Subcutaneous abdominal adipose tissue (tissue), 5 donors: ENCODE data around the gene KIAA0586.
A peak's percentile ranks its signal among the peaks of the same experiment; 100 is the strongest.
"Not testable (repeated sequence)": the region's sequence is repeated elsewhere in the genome, so short reads cannot be mapped to it uniquely, and the experiment has no call there.

Experiments
- H3K27ac ChIP-seq: one replicate; pipeline ENCODE4 v1.7.0; 2013; ENCODE audit warnings: low read depth, mild to moderate bottlenecking, inconsistent platforms, low read length, moderate library complexity
- H3K27me3 ChIP-seq, 5 donors: one replicate each; pipeline ENCODE4 v1.7.0; 2013; ENCODE audit warnings: low read length in 5 of 5, inconsistent platforms in 1 of 5; ENCODE audit not compliant: control insufficient read depth in 5 of 5, insufficient read depth in 4 of 5
- H3K36me3 ChIP-seq, 5 donors: one replicate each; pipeline ENCODE4 v1.7.0; 2013; ENCODE audit warnings: low read length in 5 of 5; ENCODE audit not compliant: control insufficient read depth in 5 of 5, insufficient read depth in 5 of 5
- H3K4me1 ChIP-seq, 5 donors: one replicate each; pipeline ENCODE4 v1.7.0; 2013; ENCODE audit warnings: low read length in 5 of 5, mild to moderate bottlenecking in 3 of 5, moderate library complexity in 1 of 5; ENCODE audit not compliant: control insufficient read depth in 5 of 5, insufficient read depth in 5 of 5
- H3K4me3 ChIP-seq, 5 donors: one replicate each; pipeline ENCODE4 v1.7.0; 2013; ENCODE audit warnings: low read length in 5 of 5, low read depth in 1 of 5
- H3K9ac ChIP-seq, 5 donors: one replicate each; pipeline ENCODE4 v1.7.0; 2013; ENCODE audit warnings: low read length in 5 of 5, mild to moderate bottlenecking in 4 of 5, moderate library complexity in 3 of 5
- H3K9me3 ChIP-seq, 5 donors: one replicate each; pipeline ENCODE4 v1.7.0; 2013; ENCODE audit warnings: low read length in 5 of 5; ENCODE audit not compliant: control insufficient read depth in 5 of 5
- donor health status: healthy.
- donor health status: healthy.
- donor health status: healthy.
- donor health status: healthy.
- donor health status: healthy.

KIAA0586 gene

DNA sequence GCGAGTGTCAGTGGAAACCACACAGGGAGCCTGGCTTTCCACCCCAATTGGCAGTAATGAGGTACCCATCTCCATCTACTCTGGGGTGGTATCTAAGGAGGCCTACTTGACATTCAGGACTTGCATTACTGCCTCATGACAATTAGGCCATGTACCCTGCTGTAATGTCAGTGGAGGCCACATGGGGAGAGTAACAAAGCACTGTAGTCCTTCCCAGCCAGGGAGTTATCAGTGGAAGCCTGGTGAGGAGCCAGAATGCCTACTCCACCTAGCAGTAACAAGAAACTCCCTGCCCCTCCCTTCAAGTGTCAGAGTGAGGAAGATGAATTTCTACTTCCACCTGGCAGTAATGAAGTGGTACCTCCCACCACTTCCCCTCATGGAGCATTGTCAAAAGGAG is 12.7 kb upstream of the KIAA0586 start:
- H3K36me3 ChIP-seq, result peaks cover 10 to 48% (median 26%) of the 10 kb centered on the region in 5 donors
- H3K9me3 ChIP-seq, result no peaks in the 10 kb centered on the region
- H3K27me3 ChIP-seq, result no peaks in the 10 kb centered on the region
- no peak overlapping the region for H3K27ac ChIP-seq
- H3K4me3 ChIP-seq, result no peak overlapping the region
- H3K9ac ChIP-seq, result no peak overlapping the region
- H3K4me1 ChIP-seq, result no peaks in the 10 kb centered on the region

DNA sequence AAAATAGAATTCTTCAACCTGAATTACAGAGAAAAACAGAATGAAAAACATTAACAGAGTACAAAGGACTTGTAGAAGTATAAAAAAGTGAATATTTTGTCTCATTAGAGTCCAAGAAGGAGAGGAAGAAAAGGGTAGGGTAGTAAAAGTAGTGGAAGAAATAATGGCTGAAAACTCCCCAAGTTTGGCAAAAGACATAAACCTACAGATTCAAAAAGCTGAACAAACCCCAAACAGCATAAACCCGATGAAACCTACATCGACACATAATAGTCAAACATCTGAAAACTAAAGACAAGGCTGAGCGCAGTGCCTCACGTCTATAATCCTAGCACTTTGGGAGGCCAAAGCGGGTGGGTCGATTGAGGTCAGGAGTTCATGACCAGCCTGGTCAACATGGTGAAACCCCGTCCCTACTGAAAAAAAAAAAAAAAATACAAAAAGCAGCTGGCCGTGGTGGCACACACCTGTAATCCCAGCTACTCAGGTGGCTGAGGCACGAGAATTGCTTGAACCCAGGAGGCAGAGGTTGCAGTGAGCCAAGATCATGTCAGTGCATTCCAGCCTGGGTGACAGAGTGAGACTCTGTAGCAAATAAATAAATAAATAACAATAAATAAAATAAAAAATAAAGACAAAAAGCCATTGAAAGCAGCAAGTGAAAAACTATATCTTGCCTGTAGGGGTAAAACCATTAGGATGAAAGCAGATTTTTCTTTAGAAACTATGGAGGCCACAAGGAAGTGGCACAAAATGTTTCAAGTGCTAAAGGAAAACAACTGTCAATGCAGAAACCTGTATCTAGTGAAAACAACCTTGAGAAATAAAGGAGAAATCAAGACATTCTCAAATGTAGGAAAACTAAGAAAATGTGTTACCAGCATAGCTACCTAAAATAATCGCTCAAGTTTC is 11.6 kb upstream of the KIAA0586 start:
- Histone ChIP-seq H3K27ac (no peak overlapping the region), H3K9ac (no peak overlapping the region), H3K36me3 (peaks cover 5 to 41% (median 20%) of the 10 kb centered on the region in 5 donors), H3K27me3 (no peaks in the 10 kb centered on the region), H3K4me3 (no peak overlapping the region), H3K4me1 (no peaks in the 10 kb centered on the region), H3K9me3 (no peaks in the 10 kb centered on the region)

DNA sequence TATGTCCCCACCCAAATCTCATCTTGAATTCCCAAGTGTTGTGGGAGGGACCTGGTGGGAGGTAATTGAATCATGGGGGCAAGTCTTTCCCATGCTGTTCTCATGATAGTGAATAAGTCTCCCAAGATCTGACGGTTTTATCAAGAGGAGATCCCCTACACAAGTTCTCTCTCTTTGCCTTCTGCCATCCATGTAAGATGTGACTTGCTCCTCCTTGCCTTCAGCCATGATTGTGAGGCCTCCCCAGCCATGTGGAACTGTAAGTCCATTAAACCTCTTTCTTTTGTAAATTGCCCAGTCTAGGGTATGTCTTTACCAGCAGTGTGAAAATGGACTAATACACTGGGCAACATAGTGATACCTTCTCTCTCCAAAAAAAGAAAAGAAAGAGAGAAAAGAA is 10.6 kb upstream of the KIAA0586 start:
- H3K27me3 ChIP-seq, H3K27ac ChIP-seq: not testable (repeated sequence)
- H3K36me3 ChIP-seq, result peaks cover 15 to 41% (median 17%) of the 10 kb centered on the region in 5 donors

DNA sequence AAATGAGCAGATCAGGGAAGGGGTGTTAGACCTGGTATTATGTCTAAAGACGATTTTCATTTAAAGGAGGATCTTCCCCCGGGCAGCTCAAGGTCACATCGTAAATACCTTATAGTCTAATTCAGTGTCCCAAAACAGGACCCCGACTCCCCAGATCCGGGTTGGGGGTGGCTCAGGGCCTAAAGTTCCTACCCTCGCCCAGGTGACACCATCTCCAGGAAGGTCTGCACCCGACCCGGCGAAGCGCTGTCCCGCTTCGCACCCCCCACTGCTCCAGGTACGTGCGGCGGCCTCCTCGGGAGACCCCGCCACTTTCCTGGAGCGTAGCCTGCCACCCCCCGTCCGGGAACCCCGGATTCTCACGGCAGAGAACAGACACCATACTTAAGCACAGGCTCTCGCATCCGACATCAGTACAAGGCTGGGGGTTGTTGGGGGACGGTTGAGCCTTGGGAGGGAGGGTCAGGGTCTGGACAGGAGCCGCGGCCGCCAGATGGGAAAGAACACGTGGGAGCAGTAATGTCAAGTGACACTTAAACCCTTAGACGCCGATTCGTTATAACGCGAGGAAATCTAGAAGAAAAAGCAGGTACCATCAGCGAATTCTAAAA is 744 bp upstream of the KIAA0586 start:
- Histone ChIP-seq H3K4me1 (peaks cover 0 to 29% (median 20%) of the 10 kb centered on the region in 5 donors), H3K9ac (peak overlapping the region; percentile 76 to 99 (median 99)), H3K27ac (peak overlapping the region; percentile 95), H3K9me3 (no peaks in the 10 kb centered on the region), H3K36me3 (peaks cover 4 to 11% (median 6%) of the 10 kb centered on the region in 5 donors), H3K4me3 (peak overlapping the region; percentile 89 to 99 (median 95)), H3K27me3 (no peaks in the 10 kb centered on the region)

More for the DNA sequence above, 10.6 kb upstream of the KIAA0586 start:
- not testable (repeated sequence) for H3K9ac ChIP-seq, H3K4me1 ChIP-seq, H3K4me3 ChIP-seq, H3K9me3 ChIP-seq

DNA sequence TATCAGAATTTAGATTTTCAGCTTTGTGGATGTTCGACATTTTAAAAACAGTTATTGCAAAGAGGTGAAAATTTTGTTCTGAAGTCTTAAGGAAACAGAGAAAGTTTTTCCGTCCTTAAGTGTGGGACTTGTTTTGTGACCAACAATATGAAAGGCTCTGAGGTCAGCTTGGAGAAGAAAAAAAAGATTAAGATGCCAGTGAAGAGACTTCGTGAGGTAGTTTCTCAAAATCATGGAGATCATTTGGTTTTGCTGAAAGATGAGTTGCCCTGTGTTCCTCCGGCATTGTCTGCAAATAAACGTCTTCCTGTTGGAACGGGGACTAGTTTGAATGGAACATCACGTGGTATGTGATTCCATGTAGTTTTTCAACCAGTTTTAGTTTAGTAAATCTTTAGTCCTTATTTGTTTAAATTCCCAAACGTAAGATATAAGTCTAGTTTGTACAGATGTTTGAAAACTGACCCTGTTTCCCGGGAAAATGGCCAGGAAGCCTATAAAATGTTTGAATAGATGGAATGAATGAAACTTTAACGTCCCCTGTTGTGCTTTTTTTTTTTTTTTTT is 682 bp downstream of the KIAA0586 start:
- peak overlapping the region; percentile 89 to 99 (median 95) for H3K4me3 ChIP-seq
- H3K27ac ChIP-seq, result peak overlapping the region; percentile 95
- H3K9ac ChIP-seq, result peak overlapping the region; percentile 6 to 99 (median 96)
- H3K9me3 ChIP-seq, result no peaks in the 10 kb centered on the region
- H3K36me3 ChIP-seq, result peaks cover 3 to 16% (median 13%) of the 10 kb centered on the region in 5 donors
- H3K27me3 ChIP-seq, result no peaks in the 10 kb centered on the region
- H3K4me1 ChIP-seq, result peaks cover 0 to 29% (median 20%) of the 10 kb centered on the region in 5 donors

DNA sequence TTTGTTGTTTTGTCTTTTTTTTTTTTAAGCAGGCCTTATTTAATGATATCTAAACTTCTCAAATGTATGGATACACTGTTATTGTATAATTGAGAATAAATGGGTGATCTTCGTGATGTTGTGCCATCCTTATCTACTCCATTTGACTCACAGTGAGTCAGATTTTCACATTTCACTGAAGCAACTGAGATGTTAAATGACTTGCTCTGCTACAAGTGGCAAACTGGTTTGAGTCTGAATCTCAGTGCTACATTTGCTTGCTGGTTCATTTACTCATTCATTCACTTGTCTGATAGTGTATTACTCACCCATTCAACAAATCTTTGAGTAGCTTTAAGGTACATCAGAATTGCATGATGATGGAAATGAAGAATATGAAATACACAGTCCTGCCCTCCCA is 2.6 kb downstream of the KIAA0586 start:
- H3K27me3 ChIP-seq, result no peaks in the 10 kb centered on the region
- peaks cover 0 to 24% (median 15%) of the 10 kb centered on the region in 5 donors for H3K36me3 ChIP-seq
- H3K27ac ChIP-seq, result no peak overlapping the region
- no peaks in the 10 kb centered on the region for H3K9me3 ChIP-seq
- H3K4me3 ChIP-seq, result no peak overlapping the region
- H3K4me1 ChIP-seq, result peaks cover 0 to 29% (median 20%) of the 10 kb centered on the region in 5 donors
- peak overlapping the region in 1 of 5 donors; percentile 40 for H3K9ac ChIP-seq

DNA sequence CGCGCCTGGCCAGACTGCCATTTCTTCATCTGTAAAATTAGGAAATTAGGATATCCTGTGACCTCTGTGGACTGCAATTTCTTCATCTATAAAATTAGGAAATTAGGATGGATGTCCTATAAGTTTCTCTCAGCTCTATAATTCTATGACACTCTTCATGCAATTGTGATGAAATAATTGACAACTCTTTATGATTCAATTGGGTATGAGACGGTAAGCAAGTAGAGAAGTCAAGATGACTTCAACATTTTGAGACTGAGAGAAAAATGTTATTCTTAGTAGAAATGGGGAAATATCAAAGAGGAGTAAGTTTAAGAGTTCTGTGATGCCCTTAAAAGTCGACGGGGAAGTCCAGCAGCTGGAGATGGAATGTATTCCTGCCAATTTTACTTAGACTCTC is 12.0 kb downstream of the KIAA0586 start:
- no peak overlapping the region for H3K4me3 ChIP-seq
- peaks cover 21 to 57% (median 27%) of the 10 kb centered on the region in 5 donors for H3K36me3 ChIP-seq
- no peaks in the 10 kb centered on the region for H3K4me1 ChIP-seq
- H3K9me3 ChIP-seq, result no peaks in the 10 kb centered on the region
- no peak overlapping the region for H3K9ac ChIP-seq
- H3K27ac ChIP-seq, result no peak overlapping the region
- H3K27me3 ChIP-seq, result no peaks in the 10 kb centered on the region

DNA sequence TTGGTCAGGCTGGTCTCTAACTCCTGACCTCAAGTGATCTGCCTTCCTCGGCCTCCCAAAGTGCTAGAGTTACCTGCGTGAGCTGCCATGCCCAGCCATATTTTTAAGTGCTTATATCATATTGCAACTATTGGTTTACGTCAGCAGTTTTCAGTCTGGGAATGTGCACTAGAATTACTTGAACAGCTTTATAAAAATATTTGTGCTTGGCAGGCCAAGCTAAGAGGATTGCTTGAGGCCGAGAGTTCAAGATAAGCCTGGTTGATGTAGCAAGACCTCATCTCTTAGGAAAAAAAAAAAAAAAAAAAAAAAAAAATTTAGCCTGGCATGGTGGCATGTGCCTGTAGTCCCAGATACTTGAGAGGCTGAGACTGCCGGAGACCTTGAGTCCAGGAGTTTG is 17.1 kb downstream of the KIAA0586 start:
- Histone ChIP-seq H3K9me3 (no peaks in the 10 kb centered on the region), H3K4me3 (no peak overlapping the region), H3K9ac (no peak overlapping the region), H3K36me3 (peaks cover 22 to 51% (median 40%) of the 10 kb centered on the region in 5 donors), H3K27ac (no peak overlapping the region), H3K27me3 (no peaks in the 10 kb centered on the region), H3K4me1 (no peaks in the 10 kb centered on the region)

DNA sequence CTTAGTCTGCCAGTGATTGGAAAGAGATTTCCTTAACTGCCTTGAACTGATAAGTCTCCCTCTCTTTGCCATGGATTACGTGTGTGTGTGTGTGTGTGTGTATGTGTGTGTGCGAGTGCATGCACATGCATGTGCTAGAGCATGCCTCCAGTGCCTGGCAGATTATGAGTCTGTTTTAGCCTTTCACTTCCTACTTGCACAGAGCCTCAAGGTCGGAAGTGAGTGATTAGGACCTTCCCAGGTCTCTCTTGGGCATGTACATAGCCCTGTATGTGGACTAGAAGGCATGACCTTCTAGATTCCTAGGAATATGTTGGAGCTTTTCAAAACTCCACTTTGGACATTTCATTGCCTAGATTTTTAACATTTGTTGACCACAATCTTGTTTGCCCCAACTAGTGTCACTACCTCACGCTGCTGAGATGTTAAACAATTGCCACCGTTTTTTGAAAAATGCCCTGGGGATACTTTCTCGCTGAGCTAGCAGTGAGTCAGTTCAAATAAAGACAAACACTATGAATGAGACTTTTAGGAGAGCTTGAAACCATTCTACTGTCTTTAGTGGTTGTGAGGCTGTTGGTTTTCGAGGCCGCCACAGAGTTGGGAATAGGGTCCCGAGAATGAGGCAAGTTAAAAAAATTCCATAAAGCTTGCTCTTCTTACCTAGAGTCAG is 28.2 kb downstream of the KIAA0586 start:
- no peaks in the 10 kb centered on the region for H3K4me1 ChIP-seq
- no peak overlapping the region for H3K4me3 ChIP-seq
- no peaks in the 10 kb centered on the region for H3K27me3 ChIP-seq
- no peak overlapping the region for H3K27ac ChIP-seq
- peaks cover 17 to 39% (median 33%) of the 10 kb centered on the region in 5 donors for H3K36me3 ChIP-seq
- H3K9ac ChIP-seq, result no peak overlapping the region
- H3K9me3 ChIP-seq, result no peaks in the 10 kb centered on the region
